RPMI7951 (cell line): ENCODE results near the gene RIPK4. TPM values are rescaled to one million over a fixed set of nuclear protein-coding genes. Genes with fewer than 3 reads are reported as not detected.

Experiments used
- DNase-seq: peaks from one replicate; pipeline ENCODE4 v3.0.0-alpha.2; 2012; ENCODE audit warnings: low read depth
- total RNA-seq: library from RNA; depleted of rRNA; stranded (reverse); fragments of >200 nt; shearing (Covaris generic); gene quantifications from 2 replicates; pipeline ENCODE4 v1.2.3, GENCODE V29; 2014; rRNA removed

RIPK4 gene
- total RNA-seq = 10.3 and 12.3 TPM in 2 replicates

DNA sequence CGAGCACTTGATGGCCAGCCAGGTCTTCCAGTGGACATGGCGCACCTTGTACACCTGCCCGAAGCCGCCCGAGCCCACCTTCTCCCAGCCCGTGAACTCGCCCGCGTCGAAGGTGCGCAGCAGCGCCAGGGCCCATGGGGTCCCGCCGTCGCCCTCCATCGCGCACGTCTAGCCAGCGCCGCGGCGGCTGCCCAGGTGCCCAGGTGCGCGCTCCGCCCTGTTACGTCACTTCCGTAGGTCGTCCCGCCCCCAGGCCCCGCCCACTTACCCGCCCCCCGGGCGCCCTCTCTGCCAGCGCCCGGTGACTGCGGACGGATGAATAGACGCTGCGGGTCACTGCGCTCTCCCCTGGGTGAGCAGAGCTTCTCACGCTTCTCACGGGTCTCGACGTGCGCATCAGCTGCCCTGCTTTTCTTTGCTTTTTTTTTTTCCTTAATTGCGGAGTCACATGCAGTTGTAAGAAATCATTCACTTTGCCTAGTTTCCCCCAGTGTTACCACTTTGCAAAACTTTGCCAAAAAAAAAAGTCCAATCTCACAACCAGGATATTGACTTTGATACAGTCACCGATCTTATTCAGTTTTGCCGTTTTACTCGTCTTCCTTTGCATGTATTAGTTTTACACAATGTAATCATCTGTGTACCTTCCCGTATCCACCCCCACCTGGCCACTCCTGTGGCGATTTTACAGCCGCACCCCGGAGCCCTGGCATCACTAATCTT lies at the start of gene RIPK4:
TSS of gene RIPK4 (minus strand) at position 170 of the 723 bp plus-strand sequence. CDS start at position 159, 11 bp downstream.
- DNase-seq = peak; percentile 84

DNA sequence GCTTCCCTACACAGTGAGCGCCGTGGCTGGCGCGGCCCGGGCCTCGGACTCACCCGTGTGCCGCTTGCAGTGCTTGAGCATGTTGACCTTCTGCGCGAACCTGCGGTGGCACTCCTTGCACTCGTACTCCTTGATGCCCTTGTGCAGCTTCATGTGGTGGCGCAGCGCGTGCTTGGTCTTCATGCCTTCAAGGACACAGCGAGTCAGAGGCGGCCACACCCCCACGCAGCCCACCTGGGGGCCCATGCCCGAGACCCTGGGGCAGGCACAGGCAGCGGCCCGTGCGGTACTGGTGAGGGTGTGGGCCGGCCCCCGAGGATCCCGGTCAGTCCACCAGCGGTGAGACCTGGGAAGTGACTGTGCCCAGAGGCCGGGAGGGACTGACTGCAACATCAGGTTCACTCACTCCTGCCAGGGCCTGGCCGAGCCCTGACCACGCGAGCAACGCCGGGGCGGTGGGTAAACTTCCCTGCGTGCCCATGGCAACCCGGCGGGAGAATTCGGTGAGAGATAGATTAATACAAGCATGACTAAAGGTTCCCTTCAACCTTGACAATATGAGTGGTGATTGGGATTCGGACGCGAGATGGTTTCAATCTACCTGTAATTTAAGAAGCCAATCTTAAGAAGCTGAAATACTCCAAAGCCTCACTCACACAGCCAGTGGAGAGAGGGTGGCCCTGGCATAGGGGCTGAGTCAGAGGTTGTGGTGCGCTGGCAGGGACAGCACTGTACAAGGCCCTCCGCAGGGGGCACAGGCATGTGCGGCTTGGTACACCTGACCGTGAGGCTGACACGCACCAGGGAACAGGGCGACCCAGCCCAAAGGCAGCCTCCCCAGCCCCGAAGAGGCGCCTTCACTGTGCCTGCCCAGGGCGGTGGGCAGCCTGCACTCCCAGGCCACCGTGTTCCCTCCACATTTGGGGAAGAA lies 49.1 kb upstream of the RIPK4 start:
- DNase-seq = no peak

DNA sequence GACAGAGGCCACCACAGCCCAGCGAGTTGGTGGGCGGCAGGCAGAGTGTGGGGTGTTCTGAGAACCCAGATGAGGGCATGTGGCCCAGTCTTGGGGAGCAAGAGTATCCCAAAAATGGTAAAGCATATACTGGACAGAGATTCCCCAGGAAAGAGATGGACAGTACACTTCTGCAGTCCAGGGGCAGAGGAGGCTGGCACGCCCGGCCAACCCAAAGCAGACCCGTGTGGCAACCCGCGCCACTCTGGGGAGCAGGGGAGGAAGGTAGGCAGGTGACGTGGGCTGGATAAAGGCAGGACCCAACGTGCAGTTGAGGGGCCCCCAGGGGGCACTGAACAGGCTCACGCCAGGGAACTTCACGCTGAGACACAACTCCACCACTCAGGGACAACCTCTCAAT lies 46.4 kb upstream of the RIPK4 start:
- DNase-seq = no peak

DNA sequence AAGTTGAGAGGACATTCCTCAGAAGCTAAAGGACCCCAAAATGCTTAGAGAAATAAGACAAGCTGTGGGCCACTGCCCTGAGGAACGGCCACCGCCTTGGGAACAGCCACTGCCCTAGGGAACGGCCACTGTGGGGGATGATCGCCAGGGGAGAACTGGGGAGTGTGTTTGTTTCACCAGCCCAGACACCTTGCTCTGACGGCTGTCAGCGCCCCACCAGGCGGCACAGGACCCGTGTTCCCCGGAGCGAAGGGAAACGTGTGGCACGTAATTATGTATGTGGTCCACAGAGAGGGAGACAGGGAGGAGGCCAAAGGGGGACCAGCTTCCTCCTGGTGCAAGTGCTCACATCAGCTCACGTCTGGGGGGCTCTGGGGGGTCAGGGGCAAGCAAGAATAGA lies 45.8 kb upstream of the RIPK4 start:
- DNase-seq = no peak

DNA sequence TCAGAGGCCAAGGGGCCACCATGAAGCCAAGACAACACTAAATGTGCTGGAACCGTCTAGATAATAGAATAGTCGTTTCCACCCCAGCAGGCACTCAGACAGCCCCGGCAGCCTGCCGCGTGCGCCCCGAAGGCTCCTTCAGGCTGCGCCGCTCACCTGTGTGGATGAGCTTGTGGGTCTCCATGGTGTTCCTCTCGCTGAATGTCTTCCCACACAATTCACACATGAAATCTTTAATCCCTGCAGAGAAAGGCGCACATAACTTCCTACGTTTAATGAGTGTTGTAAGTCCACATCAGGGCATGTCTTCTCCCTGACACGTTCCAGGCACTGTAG lies 43.7 kb upstream of the RIPK4 start:
- DNase-seq = no peak

DNA sequence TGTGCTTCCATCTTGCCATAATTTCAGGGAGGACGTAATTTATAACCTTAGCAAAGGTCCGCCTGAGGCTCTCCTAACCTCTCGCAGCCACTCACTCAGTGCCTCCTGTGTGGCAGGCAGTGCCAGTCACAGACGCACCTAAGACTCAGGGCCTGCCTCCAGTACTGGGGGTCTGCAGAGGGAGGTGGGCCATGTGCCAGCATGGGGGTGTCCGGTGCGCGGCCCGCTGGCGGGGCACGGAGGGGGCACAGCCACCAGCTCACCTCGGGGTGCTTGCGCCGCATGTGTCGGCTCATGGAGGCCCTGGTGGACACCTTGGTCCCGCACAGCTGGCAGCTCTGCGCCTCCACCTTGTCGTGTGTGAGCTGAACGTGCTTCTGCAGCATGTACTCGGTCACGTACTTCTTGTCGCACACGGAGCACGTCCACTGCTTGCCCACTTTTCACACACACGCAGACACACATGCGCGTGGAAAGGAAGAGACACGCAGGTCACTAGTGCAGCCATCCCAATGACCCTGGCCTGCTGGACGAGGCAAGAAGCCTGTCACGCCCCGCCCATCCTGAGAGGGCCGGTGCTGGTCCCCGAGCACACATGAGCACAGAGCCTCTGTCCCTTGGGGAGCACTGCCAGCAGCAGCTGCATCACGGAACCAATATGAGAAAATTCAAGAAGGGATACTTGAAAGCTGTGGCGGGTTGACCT lies 43.2 kb upstream of the RIPK4 start:
- DNase-seq = no peak

DNA sequence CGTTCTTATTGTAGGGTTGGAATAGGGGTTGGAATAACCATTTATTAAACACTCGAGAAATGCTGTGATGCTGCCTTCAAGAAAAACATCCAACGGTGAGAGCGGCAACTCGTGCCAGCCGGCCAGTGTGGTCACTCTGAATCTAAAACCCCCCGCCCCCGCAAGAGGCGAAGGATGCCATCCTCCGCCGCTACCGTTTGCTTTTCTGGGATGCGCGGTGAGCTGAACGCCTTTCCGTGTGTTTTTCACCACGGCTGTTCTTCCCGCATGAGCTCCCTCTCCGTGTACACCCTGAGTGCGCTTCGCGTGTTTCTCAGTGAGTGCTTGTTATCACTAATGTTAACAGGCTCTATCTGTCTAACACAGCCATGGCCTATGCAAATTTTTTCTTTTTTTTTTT lies 42.0 kb upstream of the RIPK4 start:
- DNase-seq = no peak

DNA sequence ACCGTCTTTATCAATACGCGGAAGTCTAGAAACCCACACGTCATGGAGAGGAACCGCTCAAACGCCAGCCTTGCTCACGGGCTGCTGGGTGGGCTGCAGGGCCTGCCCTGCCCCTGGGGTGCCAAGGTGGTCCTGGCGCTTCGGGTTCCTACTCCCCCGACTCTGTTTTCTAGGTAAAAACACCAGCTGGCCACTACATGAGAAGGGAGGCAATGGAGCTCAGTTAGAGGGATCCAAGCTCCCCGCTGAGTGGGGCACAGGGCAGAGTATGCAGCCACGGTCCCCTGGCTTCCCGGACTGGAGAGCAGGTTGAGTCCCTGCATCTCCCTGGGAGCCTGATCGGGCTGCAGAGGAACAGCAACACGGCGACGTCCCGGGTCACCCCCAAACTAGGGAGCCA lies 41.2 kb upstream of the RIPK4 start:
- no peak for DNase-seq

DNA sequence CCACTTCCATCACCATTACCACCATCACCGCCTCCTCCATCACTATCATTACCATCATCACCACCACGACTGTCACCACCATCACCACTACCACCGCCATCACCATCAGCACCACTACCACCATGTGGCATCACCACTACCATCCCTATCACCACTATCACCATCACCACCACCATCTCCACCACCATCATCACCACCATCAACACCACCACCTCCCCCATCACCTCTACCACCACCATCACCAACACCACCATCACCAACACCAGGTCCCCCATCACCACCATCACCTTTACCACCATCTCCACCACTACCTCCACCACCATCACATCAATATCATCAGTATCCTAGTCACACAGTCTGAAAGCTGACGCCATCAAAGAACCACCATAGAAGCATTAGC lies 39.9 kb upstream of the RIPK4 start:
- no peak for DNase-seq

DNA sequence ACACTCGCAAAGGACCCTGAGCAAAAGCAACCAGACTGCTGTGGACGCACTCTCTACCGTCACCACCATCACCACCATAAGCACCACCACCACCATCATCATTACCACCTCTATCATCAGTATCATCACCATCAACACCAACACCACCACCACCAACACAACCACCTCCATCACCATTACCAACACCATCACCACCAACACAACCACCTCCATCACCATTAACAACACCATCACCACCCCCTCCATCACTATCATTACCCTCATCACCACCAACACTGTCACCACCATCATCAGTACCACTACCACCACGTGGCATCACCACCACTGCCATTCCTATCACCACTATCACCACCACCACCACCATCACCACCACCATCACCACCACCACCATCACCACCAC lies 38.8 kb upstream of the RIPK4 start:
- no peak for DNase-seq

DNA sequence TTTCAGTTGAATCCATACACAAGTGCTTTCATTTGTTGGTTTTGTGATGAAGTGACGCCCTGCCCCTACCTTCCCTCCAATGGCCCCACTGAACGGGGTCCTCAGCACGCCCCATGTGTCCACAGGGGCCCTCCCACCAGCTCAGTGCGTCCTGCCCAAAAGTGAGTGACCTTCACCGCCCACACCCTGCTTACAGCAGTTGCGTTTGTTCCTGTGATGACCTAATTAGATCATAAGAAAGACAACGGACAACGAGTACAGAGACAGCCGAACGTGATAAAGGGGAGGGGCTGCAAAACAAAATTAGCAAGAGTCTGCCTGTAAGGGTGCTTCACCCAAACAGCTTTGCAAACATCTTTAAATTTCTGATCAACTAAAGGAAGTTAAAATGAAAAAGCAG lies 38.2 kb upstream of the RIPK4 start:
- DNase-seq = no peak

DNA sequence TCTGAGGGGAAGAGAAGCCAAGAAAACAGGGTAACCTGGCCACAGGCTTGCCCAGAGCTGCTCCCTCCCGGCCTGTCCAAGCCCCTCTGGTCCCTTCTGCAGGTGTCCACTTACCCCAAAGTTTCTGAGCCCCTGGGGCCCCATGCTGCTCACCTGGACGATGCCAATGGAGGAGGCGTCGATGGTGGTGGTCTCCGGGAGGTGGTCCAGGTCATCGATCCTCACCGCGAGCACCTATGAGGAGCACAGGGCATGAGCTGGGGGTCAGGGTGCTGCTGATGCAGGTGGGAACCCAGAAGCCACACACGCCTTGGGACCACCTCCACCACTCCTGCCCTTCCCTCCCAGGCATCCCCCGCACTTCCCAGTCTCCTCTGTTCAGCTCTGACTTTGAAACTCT lies 37.5 kb upstream of the RIPK4 start:
- no peak for DNase-seq

DNA sequence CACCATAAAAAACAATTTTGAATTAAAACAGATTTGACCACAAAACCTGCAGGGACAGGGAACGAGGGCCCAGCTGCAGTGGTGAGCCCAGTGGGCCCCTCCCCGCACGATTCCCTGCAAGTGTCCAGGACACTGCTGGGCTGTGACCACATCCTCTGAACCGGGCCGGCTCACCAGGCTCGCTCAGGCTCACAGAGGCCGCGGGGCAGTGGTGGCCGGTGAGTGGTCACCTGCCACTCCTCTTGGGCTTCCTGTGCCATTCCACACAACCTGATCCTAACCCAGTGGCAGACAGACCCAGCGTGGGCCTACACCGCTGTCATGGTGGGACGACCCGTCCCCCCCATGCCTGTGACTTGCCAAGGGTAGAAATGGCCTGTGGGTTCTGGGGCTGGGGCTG lies 36.5 kb upstream of the RIPK4 start:
- DNase-seq = peak; percentile 92

DNA sequence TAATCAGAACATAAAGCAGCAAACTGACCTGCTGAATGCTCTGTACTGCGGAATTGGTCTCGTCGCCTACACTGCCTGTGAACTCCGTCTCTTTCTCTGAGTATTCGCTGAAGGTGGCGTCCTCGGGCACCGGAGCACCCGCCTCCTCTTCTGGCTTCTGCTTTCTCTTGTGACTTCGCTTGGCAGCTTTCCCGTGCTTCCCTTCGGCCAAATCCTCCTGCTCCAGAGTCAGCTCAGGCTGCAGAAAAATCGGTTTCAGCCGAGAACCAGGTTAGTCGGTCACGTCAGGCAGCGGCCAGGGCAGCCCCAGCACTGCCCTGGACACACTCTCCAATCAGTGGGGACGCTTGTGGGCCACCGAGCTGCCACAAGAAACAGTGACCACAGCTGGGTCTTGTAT lies 35.8 kb upstream of the RIPK4 start:
- peak; percentile 84 for DNase-seq

DNA sequence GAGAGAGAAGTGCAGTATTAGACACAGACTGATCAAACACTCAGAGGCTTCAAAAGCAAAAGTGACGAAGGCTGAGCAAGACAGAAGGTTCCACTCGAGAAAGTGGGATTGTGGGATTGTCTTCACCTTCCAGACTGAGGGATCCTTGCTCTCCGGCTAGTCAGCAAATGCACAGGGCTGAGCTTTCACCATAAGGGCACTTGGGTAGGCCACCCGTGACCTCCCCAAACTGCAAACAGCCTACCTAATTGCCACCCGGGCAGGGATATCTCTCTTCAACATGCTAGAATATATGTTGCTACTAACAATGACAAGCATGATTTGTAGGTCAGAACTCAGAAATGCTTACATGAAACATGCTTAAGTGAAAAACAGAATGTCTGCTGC lies 35.3 kb upstream of the RIPK4 start:
- no peak for DNase-seq

DNA sequence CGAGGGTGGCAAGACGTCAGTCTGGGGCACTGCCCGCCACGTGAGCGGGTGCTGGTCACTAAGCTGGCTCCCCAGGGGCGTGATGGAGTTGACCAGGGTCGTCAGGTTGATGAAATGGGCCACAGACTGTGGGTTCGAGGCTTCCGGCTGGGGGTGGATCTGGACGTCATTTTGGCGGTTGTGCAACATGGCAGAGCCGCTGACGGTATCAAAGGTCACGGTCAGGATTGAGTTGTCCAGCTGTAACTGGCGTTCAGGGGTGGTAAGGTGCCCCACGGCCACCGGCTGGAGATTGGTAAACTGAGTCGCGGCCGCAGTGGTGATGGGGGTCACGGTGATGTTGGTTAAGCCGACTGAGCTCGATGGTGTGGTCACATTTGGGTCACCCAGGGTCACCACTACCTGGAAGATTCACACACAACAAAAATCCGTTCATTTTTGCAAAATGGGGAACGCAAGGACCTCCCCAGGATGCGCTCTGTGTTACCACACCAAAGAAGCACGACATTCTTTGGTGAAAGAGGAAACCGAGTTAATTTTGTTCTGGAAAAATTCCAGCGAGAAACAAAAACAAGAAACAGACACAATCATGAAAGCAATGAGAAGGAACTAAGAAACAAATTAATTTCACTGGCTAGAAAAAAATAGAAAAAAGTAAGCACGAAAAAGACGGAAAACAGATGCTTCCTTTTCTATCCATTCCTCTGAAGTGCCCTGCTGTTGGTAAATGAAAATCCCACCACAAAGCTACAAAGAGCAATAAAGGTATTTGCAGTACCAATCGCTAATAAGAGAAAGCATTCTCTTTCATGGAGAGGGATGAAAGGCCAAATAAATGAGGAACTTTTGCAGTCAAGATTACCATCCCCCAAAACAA lies 34.7 kb upstream of the RIPK4 start:
- DNase-seq = no peak

DNA sequence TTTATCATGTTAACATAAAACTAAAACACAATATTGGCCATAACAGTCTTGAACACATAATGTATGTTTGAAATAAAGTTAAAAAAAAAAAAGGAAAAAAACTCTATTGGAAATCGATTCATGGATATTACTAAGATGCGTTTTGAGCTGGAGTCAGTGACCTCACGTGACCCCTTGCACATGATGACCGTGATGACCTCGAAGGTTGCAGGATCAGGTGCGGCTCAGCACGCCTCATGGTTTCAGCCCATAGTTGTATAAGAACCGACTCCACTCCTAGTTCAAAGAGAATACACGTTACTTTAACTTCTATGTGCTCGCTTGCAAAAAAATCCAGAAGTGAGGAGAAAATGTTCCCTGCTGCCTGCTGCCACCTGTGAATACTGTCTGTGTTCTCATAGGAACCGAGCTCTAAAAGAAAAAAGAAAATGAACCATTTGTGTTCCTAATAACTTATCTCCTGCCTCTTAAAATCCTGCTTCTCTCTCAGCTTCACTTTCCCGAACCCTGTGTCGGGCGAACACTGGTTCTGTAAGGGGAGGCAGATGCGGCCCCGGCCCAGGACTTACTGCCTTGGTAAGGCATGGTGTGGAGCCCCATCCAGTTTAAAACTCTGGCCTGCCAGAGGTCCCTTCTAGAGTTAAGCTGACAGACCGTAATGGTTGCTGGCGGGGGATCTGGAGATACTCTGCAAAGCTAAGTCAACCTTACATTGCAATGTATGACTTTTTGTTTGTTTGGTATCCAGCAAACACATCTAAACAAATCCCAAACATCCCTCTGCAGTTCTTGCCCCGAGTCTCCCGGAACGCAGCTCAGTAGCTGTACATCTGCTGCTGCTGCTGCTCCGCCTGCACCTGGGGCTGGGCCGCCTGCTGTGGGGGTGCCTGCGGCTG lies 33.8 kb upstream of the RIPK4 start:
- no peak for DNase-seq

DNA sequence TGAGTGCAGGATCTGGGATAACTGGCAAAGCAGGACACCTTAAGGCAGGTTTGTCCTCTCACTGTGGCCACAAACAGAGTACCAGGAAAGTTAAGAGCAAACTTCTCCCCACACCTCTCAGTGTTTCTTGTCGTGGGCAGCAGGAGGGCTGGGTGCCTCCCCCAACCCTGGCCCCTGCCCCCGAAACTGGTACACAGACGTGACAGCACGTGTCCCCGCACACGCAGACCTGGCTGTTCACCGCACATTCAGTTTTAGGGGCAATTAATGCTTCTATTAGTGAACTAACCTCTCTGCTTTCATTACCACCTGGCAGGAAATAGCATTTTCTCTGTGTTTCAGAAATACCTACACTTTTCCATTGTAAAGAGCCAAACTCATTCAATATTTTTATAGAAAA lies 32.9 kb upstream of the RIPK4 start:
- no peak for DNase-seq

DNA sequence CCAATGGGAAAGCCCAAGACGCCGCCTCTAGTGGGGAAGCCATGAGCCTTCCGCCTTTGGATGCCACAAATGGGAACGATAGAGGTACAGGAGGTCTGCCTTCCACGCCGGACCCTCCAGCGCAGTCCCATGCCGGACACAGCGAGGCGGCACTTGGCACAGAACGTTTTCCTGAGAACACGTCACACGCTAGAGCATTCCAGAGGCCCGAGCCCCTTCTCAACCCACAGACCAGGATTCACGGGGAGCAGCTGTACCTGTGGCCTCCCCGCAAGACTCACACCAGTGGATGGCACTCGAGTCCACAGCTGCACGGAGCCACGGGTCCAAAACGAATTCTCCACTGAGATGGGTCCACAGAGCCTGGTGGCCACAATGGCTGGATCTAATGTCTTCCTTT lies 31.5 kb upstream of the RIPK4 start:
- DNase-seq = no peak

DNA sequence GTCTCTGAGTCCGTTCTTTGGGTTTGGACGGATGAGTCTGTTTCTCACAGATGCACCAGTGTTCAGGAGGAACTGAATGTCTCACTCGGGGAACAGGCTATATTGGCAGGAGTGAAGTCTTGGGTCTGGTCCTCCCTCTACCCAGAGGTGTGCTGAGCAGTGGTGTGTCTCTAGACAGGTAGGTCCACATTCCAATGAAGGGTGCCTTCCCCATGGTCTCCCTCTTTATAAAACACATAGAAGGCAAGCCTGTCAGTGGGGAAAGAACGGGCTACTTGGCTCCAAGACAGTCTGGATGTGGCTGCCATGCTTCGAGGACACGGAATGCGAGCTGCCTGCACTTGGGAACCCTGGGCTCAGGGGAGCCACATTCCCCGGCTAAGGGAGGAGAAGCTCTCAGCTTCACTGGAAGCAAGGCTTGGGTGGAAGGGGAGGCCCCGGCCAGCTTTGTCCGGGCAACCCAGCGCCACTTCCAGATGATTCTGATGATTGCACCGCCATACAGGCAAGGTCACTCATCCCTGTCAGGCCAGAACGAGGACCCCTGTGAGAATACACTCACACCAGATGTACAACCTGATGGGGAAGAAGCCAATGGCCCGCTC lies 29.7 kb upstream of the RIPK4 start:
- no peak for DNase-seq
